HG03439 (cell line): ENCODE measurements around the gene SVEP1.
A peak's percentile ranks its signal among the peaks of the same experiment; 100 is the strongest.

Experiments used
- ATAC-seq: cut with Tn5 transposase; IDR thresholded peaks from one replicate; pipeline ENCODE4 v1.9.1; 2021; ENCODE audit warnings: mild to moderate bottlenecking, moderate library complexity; ENCODE audit not compliant: unreplicated experiment

The SVEP1 gene

DNA sequence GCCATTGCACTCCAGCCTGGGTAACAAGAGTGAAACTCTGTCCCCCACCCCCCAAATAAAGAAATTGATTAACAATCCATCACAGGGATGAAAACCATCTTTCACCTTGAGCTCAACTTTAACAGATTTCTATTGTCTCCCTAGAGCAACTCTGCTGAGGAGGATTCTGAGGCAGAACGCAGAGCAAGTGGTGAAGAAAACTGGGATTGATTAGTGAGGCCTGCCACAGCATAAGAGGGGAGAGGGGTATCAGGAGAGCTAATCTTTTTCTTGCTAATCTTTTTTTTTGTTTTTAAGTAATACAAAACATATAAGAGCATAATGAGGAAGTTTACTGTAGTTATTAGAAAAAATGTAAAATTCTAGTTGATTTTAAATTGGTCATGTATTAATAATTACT, 250.8 kb downstream of the SVEP1 start:
- no peak for ATAC-seq

DNA sequence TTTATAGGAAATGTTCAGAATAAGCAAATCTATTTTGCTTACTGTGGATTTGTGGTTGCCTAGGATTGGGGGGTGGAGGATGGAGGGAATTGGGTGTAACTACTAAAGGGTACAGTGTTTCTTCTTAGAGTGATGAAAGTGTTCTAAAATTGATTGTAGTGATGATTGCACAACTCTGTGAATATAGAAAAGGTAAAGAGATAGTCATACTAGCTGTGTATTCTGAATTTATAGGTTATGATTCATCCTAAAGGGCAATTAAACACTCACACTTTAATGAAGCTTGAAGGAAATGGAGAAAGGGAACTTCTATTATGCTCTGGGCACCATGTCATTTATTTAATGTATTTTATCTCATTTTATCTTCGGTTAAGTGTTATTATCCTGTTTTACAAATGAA, 251.8 kb downstream of the SVEP1 start:
- no peak for ATAC-seq

- ATAC-seq: no peak
These were observed 255.7 kb downstream of the SVEP1 start for GRCh38 chr9:110323818-110324217.

- no peak for ATAC-seq
These were observed 258.7 kb downstream of the SVEP1 start for GRCh38 chr9:110320651-110321445.

- ATAC-seq: no peak
These were observed 259.6 kb downstream of the SVEP1 start for GRCh38 chr9:110319781-110320492.

GRCh38 chr9:110317911-110318310, 261.6 kb downstream of the SVEP1 start:
- ATAC-seq: no peak

GRCh38 chr9:110316261-110317075, 263.1 kb downstream of the SVEP1 start:
- ATAC-seq: peak; percentile 94
